Brain microvascular endothelial cell (primary cell): ENCODE results near the gene KAT6B.

Experiments
- DNase-seq: peaks from one replicate; pipeline ENCODE4 v3.0.0-alpha.2; 2020
- H3K27ac ChIP-seq: fragments of 250-450 bp; sonication (Bioruptor Pico); 2 replicates; pipeline ENCODE4 v1.5.1; 2020; ENCODE audit warnings: mild to moderate bottlenecking, moderate library complexity
- H3K27me3 ChIP-seq: fragments of 250-450 bp; sonication (Bioruptor Pico); replicated peaks from 2 replicates; pipeline ENCODE4 v1.5.1; 2020; ENCODE audit warnings: mild to moderate bottlenecking
- H3K36me3 ChIP-seq: fragments of 250-450 bp; sonication (Bioruptor Pico); replicated peaks from 2 replicates; pipeline ENCODE4 v1.5.1; 2020; ENCODE audit warnings: mild to moderate bottlenecking
- H3K4me3 ChIP-seq: 2 replicates; pipeline ENCODE4 v1.5.1; 2011; ENCODE audit warnings: low read depth, mild to moderate bottlenecking, control low read depth, low read length, moderate library complexity
- CTCF ChIP-seq: IDR thresholded peaks from 2 replicates; pipeline ENCODE4 v1.5.1; 2011; ENCODE audit warnings: low read depth, mild to moderate bottlenecking, moderate library complexity, low read length, control low read depth, inconsistent platforms; ENCODE audit errors: missing control alignments
- in situ Hi-C: cut with HindIII; loops from 2 replicates; pipeline ENCODE4 v1.10.0; 2017; ENCODE audit warnings: low sequenced_read_pairs, low pct_ligation_motif_present

KAT6B gene

GRCh38 chr10:74821501-74821900, 4.9 kb upstream of the KAT6B start:
- Histone ChIP-seq H3K27ac (no peak overlapping the region), H3K27me3 (no peaks in the 10 kb centered on the region), H3K4me3 (no peak overlapping the region), H3K36me3 (no peaks in the 10 kb centered on the region)
- in situ Hi-C loops: no loop called here
- no peak for DNase-seq
- no peak for TF ChIP-seq CTCF

DNA sequence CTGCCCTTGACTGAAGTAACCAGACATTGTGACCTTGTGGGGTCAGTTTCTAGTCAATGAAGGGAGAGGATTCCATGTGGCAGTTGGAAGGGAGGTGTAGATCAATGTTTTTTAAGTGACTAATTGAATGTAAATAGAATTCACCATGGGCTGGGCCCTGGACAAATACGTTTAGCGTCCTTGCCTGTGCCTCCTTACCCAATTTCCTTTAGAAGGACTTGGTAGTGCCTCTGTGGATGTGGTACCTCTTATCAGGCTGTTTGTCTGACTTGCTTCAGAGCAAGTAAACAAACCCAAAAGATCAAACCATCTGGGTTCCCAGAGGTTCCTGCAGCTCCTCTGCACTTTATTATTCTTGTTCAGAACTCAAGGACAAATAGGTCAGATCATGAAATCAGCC, 4.3 kb upstream of the KAT6B start:
- Histone ChIP-seq H3K36me3 (no peaks in the 10 kb centered on the region), H3K4me3 (no peak overlapping the region), H3K27me3 (no peaks in the 10 kb centered on the region), H3K27ac (no peak overlapping the region)
- in situ Hi-C loops: no loop called here
- no peak for DNase-seq
- no peak for TF ChIP-seq CTCF

GRCh38 chr10:74822521-74823089, 3.8 kb upstream of the KAT6B start:
- no peak overlapping the region for H3K27ac ChIP-seq
- no peak for TF ChIP-seq CTCF
- no peak overlapping the region for H3K4me3 ChIP-seq
- DNase-seq: peak; percentile 8
- H3K36me3 ChIP-seq: no peaks in the 10 kb centered on the region
- in situ Hi-C loops: no loop called here
- H3K27me3 ChIP-seq: no peaks in the 10 kb centered on the region

DNA sequence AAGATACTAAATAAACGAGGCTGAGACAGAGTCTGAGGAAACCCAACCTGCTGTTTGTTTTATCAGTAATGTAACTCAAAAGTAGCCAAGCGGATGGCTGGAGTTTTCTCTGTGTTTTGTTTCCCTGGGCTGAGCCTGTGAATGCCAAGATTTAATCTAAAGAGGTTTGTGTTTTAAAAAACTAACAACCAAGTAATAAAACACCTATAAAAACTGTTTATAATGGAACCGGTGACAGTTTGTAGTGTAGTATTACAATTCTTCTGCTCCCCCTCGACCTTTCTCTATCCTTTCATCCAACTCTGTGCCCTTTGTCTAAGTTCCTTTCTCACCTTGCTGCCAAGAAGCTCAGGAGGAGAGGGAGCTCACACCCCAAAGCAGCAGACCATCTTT, 2.6 kb upstream of the KAT6B start:
- in situ Hi-C loops: no loop called here
- Histone ChIP-seq H3K36me3 (no peaks in the 10 kb centered on the region), H3K27ac (no peak overlapping the region), H3K27me3 (no peaks in the 10 kb centered on the region), H3K4me3 (no peak overlapping the region)
- TF ChIP-seq CTCF: no peak
- no peak for DNase-seq

GRCh38 chr10:74824184-74824899, 2.1 kb upstream of the KAT6B start:
- in situ Hi-C loops: no loop called here
- H3K27ac ChIP-seq: no peak overlapping the region
- DNase-seq: no peak
- no peaks in the 10 kb centered on the region for H3K36me3 ChIP-seq
- H3K27me3 ChIP-seq: no peaks in the 10 kb centered on the region
- peak overlapping the region; percentile 86 for H3K4me3 ChIP-seq
- TF ChIP-seq CTCF: no peak
